Adrenal gland (tissue), 12 donors: ENCODE measurements around the gene EVL. TPM values are rescaled to one million over a fixed set of nuclear protein-coding genes. Genes with fewer than 3 reads are reported as not detected.

Source experiments
- DNase-seq, 7 donors: peaks; one replicate each; pipeline ENCODE4 v3.0.0-alpha.2; 2019 to 2020
- H3K27ac ChIP-seq, 5 donors: fragments of 200-600 bp; sonication (generic) in 4 of 5; 1 replicate in 3 of 5; 2 replicates in 2 of 5; pipeline versions ENCODE4 v1.5.1 to v1.8.0; 2016 to 2020; ENCODE audit warnings: mild to moderate bottlenecking in 1 of 5
- H3K27me3 ChIP-seq: fragments of 200-600 bp; 2 replicates; pipeline ENCODE4 v1.8.0; 2021
- H3K36me3 ChIP-seq, 2 donors: fragments of 200-600 bp; replicated peaks in 1 of 2; 1 replicate in 1 of 2; 2 replicates in 1 of 2; pipeline versions ENCODE4 v1.5.1 to v1.8.0; 2018 to 2022
- H3K4me1 ChIP-seq, 2 donors: fragments of 200-600 bp; replicated peaks in 1 of 2; 1 replicate in 1 of 2; 2 replicates in 1 of 2; pipeline versions ENCODE4 v1.5.1 to v1.8.0; 2018 to 2021
- H3K4me3 ChIP-seq, 4 donors: fragments of 200-600 bp; sonication (generic) in 3 of 4; one replicate each; pipeline ENCODE4 v1.5.1; 2016 to 2018
- H3K9me3 ChIP-seq, 3 donors: fragments of 200-600 bp; sonication (generic) in 1 of 3; replicated peaks in 1 of 3; 1 replicate in 2 of 3; 2 replicates in 1 of 3; pipeline versions ENCODE4 v1.5.1 to v1.8.0; 2016 to 2021
- CTCF ChIP-seq, 6 experiments: fragments of 450-650 bp in 4 of 6; fragments of 200-600 bp in 2 of 6; sonication (generic) in 1 of 6; IDR thresholded peaks; 1 replicate in 5 of 6; 2 replicates in 1 of 6; pipeline versions ENCODE4 v1.5.1 to v1.8.0; 2016 to 2021; ENCODE audit warnings: antibody characterized with exemption in 6 of 6, mild to moderate bottlenecking in 2 of 6, moderate library complexity in 1 of 6
- POLR2A ChIP-seq, 2 donors: fragments of 450-650 bp; IDR thresholded peaks; one replicate each; pipeline ENCODE4 v1.6.1; 2017; ENCODE audit warnings: antibody characterized with exemption in 2 of 2, mild to moderate bottlenecking in 2 of 2, moderate library complexity in 1 of 2
- WGBS, 4 donors: extraction: QIAGEN DNeasy Blood & Tissue Kit in 2 of 4; methylation state at CpG; one replicate each; pipeline versions ENCODE4 v1.1.5 to v1.1.7; 2013 to 2017; 5-methylcytosine and 5-hydroxymethylcytosine counted together
- intact Hi-C, 2 donors: fragments of 100-400 bp; cut with DNase I; formaldehyde crosslinking; loops; one replicate each; pipeline versions ENCODE4 v1.14.1 to v1.15.0; 2022 to 2023
- polyA plus RNA-seq, 3 donors: library from polyadenylated mRNA; stranded (reverse); fragments of 200-250 nt in 2 of 3; fragments of 350-450 nt in 1 of 3; fragmentation: Illumina TruSeq in 1 of 3; extraction: RNeasy Lipid Tissue Mini Kit (QIAGEN cat#74804) in 1 of 3; gene quantifications; one replicate each; pipeline ENCODE4 v1.2.3, GENCODE V29; 2013 to 2014
- total RNA-seq, 9 donors: library from RNA; depleted of rRNA in 4 of 9; stranded (reverse); fragments of >200 nt in 4 of 9; fragments of 120-200 nt in 1 of 9; fragmentation: NEBNext Ultra II Directional in 1 of 9; extraction: Animal tissue kit (Norgen Biotek cat#: 25700) in 1 of 9; gene quantifications; one replicate each; pipeline versions ENCODE4 v1.1.0 to v1.2.4, GENCODE V29; 2013 to 2023
- donor health status: healthy with polysubstance abuse.
- donor health status: Bipolar disorder and iron deficiency.
- donor health status: DM: yes; HTN: yes; CAD: no.
- donor health status: DM: no; HTN: no; CAD: no.
- donor health status: DM: no; HTN: no; CAD: no.
- donor health status: DM: yes; HTN: yes; CAD: no.

The EVL gene
- total and polyA plus RNA-seq, 12 donors, result 23.7 to 209 (median 46.8) TPM

- intact Hi-C loops, result no loop called here
- no peak for DNase-seq
- TF ChIP-seq CTCF (IDR thresholded peaks at IDR 0.05) (no peak), POLR2A (IDR thresholded peaks at IDR 0.05) (no peak)
- 80 to 88% (median 83%) methylated on average over 3 of the region's 3 CpGs for WGBS, 4 donors
- Histone ChIP-seq H3K36me3 (no peaks in the 10 kb centered on the region), H3K9me3 (no peaks in the 10 kb centered on the region), H3K4me1 (no peaks in the 10 kb centered on the region), H3K27ac (no peak overlapping the region), H3K27me3 (no peaks in the 10 kb centered on the region), H3K4me3 (no peak overlapping the region)
Measured at GRCh38 chr14:100116134-100116533, 50.9 kb downstream of the EVL start.

- H3K4me3 ChIP-seq, result no peak overlapping the region
Measured at GRCh38 chr14:100117026-100117425, 51.8 kb downstream of the EVL start.

GRCh38 chr14:100117633-100118395 lies 52.6 kb downstream of the EVL start:
- WGBS, 4 donors, result 91 to 94% (median 92%) methylated on average over 14 of the region's 14 CpGs
- no peak overlapping the region for H3K27ac ChIP-seq
- no peaks in the 10 kb centered on the region for H3K27me3 ChIP-seq
- TF ChIP-seq POLR2A (IDR thresholded peaks at IDR 0.05) (no peak), CTCF (IDR thresholded peaks at IDR 0.05) (no peak)
- H3K9me3 ChIP-seq, result no peaks in the 10 kb centered on the region
- no peaks in the 10 kb centered on the region for H3K4me1 ChIP-seq
- H3K36me3 ChIP-seq, result no peaks in the 10 kb centered on the region
- no peak overlapping the region for H3K4me3 ChIP-seq
- intact Hi-C loops, result no loop called here
- DNase-seq, result no peak

More at GRCh38 chr14:100117026-100117425, 51.8 kb downstream of the EVL start:
- no peaks in the 10 kb centered on the region for H3K9me3 ChIP-seq
- H3K27me3 ChIP-seq, result no peaks in the 10 kb centered on the region
- intact Hi-C loops, result no loop called here
- 90 to 99% (median 92%) methylated on average over 8 to 10 of the region's 10 CpGs for WGBS, 4 donors
- H3K36me3 ChIP-seq, result no peaks in the 10 kb centered on the region
- TF ChIP-seq POLR2A (IDR thresholded peaks at IDR 0.05) (no peak), CTCF (IDR thresholded peaks at IDR 0.05) (no peak)
- no peak for DNase-seq
- H3K4me1 ChIP-seq, result no peaks in the 10 kb centered on the region
- H3K27ac ChIP-seq, result no peak overlapping the region

GRCh38 chr14:100118396-100119011 lies 53.3 kb downstream of the EVL start:
- WGBS, 4 donors, result 85 to 94% (median 91%) methylated on average over 7 of the region's 7 CpGs

More at GRCh38 chr14:100118396-100119011, 53.3 kb downstream of the EVL start:
- TF ChIP-seq POLR2A (IDR thresholded peaks at IDR 0.05), result no peak
- TF ChIP-seq CTCF (IDR thresholded peaks at IDR 0.05), result no peak
- intact Hi-C loops, result no loop called here
- H3K27me3 ChIP-seq, result no peaks in the 10 kb centered on the region
- DNase-seq, result no peak
- no peaks in the 10 kb centered on the region for H3K9me3 ChIP-seq
- H3K4me3 ChIP-seq, result no peak overlapping the region
- no peaks in the 10 kb centered on the region for H3K4me1 ChIP-seq
- H3K27ac ChIP-seq, result no peak overlapping the region
- H3K36me3 ChIP-seq, result no peaks in the 10 kb centered on the region
